ENCODE results near the gene RNF157. TPM values are rescaled to one million over a fixed set of nuclear protein-coding genes. Genes with fewer than 3 reads are reported as not detected.

The RNF157 gene
- total RNA-seq, 4 donors from 2014 or later = 50.5 to 142 (median 85.3) TPM

- TF ChIP-seq POLR2A (IDR thresholded peaks at IDR 0.05) = no peak
- TF ChIP-seq, protein P1, sequence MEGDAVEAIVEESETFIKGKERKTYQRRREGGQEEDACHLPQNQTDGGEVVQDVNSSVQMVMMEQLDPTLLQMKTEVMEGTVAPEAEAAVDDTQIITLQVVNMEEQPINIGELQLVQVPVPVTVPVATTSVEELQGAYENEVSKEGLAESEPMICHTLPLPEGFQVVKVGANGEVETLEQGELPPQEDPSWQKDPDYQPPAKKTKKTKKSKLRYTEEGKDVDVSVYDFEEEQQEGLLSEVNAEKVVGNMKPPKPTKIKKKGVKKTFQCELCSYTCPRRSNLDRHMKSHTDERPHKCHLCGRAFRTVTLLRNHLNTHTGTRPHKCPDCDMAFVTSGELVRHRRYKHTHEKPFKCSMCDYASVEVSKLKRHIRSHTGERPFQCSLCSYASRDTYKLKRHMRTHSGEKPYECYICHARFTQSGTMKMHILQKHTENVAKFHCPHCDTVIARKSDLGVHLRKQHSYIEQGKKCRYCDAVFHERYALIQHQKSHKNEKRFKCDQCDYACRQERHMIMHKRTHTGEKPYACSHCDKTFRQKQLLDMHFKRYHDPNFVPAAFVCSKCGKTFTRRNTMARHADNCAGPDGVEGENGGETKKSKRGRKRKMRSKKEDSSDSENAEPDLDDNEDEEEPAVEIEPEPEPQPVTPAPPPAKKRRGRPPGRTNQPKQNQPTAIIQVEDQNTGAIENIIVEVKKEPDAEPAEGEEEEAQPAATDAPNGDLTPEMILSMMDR (IDR thresholded peaks at IDR 0.05 in 4 of 5, conservative IDR thresholded peaks at IDR 0.05 in 1 of 5) = no peak
- intact Hi-C loops (cut with DNase I; ENCODE audit: low total_unique reads) = no loop called here
Measured at GRCh38 chr17:76130473-76130872, 109.8 kb downstream of the RNF157 start.

GRCh38 chr17:76125922-76126321, 114.4 kb downstream of the RNF157 start:
- in situ Hi-C loops (cut with MboI; ENCODE audit: low sequenced_read_pairs in 4 of 4) = loop anchor here in 3 of 4 donors (5.0 to 10.0 kb wide), 3 partner anchors 166 to 171 kb away; no protein-coding TSS in a partner anchor
- intact Hi-C loops (cut with DNase I; ENCODE audit: low total_unique reads) = loop anchor here (10.0 kb wide), 1 partner anchor 279 kb away; no protein-coding TSS in a partner anchor

More at GRCh38 chr17:76130473-76130872, 109.8 kb downstream of the RNF157 start:
- in situ Hi-C loops (cut with MboI; ENCODE audit: low sequenced_read_pairs in 4 of 4) = no loop called here
- Histone ChIP-seq H3K27ac (no peak overlapping the region), H3K4me1 (no peaks in the 10 kb centered on the region), H3K4me3 (no peak overlapping the region), H3K9me3 (no peaks in the 10 kb centered on the region), H3K36me3 (no peaks in the 10 kb centered on the region), H3K27me3 (peaks cover 27 to 45% (median 30%) of the 10 kb centered on the region in 3 donors)
- DNase-seq = no peak
- ATAC-seq = no peak

DNA sequence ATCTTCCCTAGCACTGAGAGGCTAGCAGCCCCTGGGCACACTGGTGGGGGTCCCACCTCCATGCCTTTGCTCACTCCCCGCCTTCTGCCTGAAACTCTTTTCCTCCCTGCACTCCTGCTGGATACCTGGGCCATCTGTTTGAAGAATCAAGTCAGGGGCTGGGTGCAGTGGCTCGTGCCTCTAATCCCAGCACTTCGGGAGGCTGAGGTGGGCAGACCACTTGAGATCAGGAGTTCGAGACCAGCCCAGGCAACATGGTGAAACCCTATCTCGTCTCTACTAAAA, 115.0 kb downstream of the RNF157 start:
- in situ Hi-C loops (cut with MboI; ENCODE audit: low sequenced_read_pairs in 4 of 4) = loop anchor here in 3 of 4 donors (5.0 to 10.0 kb wide), 3 partner anchors 167 to 172 kb away; no protein-coding TSS in a partner anchor
- Histone ChIP-seq H3K4me3 (no peak overlapping the region), H3K27ac (no peak overlapping the region), H3K4me1 (peaks cover 3% of the 10 kb centered on the region in 2 donors), H3K36me3 (no peaks in the 10 kb centered on the region), H3K27me3 (no peaks in the 10 kb centered on the region), H3K9me3 (no peaks in the 10 kb centered on the region)
- TF ChIP-seq POLR2A (IDR thresholded peaks at IDR 0.05) = no peak
- TF ChIP-seq, protein P1 (IDR thresholded peaks at IDR 0.05 in 4 of 5, conservative IDR thresholded peaks at IDR 0.05 in 1 of 5) = no peak
- intact Hi-C loops (cut with DNase I; ENCODE audit: low total_unique reads) = loop anchor here (10.0 kb wide), 1 partner anchor 279 kb away; no protein-coding TSS in a partner anchor
- ATAC-seq (no peak), DNase-seq (no peak)

More at GRCh38 chr17:76125922-76126321, 114.4 kb downstream of the RNF157 start:
- Histone ChIP-seq H3K36me3 (no peaks in the 10 kb centered on the region), H3K27ac (no peak overlapping the region), H3K4me3 (no peak overlapping the region), H3K9me3 (no peaks in the 10 kb centered on the region), H3K27me3 (peaks cover 0 to 4% (median 3%) of the 10 kb centered on the region in 3 donors), H3K4me1 (peaks cover 3% of the 10 kb centered on the region in 2 donors)
- no peak for DNase-seq
- TF ChIP-seq, protein P1 (IDR thresholded peaks at IDR 0.05 in 4 of 5, conservative IDR thresholded peaks at IDR 0.05 in 1 of 5) = no peak
- TF ChIP-seq POLR2A (IDR thresholded peaks at IDR 0.05) = no peak
- ATAC-seq = no peak

DNA sequence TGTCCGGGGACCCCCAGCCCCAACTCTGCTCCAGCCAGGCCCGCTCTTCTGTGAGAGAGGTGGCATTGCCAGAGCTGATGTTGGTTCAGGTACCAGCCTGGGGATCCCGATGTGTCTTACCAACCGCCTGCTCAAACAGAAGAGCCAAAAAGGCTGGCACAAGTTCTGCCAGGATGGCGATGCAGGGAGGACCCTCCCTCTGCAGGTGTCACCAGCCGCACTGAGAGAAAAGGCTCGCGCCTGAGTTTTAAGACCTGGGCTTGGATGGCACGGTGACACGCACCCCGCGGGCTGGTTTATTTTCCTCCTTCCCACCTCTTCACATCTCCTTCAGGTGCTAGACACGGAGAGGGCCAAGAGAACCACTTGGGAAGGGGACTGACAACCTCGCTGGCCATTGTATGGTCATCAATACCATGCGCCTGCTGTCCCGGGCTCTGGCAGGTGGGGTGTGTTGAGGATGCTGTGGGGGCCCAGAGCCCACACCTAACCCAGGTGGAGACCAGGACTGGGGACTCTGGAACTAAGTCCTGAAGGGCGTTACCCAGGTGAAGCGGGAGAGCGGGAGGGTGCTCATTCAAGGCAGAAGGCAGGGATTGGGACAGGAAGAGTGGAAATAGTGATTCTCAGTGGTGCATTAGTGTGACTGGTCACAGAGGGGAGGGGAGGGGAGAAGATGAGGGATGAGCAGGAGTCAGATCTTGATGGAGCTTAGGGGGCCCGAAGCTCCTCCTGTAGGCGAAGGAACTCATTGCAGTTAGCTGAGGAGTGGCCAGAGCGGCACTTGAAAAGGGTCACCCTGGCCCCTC, 115.5 kb downstream of the RNF157 start:
- no peak for ATAC-seq
- intact Hi-C loops (cut with DNase I; ENCODE audit: low total_unique reads) = loop anchor here (10.0 kb wide), 1 partner anchor 280 kb away; no protein-coding TSS in a partner anchor

More for the DNA sequence above, 115.5 kb downstream of the RNF157 start:
- no peak for DNase-seq
- Histone ChIP-seq H3K4me1 (peaks cover 3% of the 10 kb centered on the region in 2 donors), H3K27ac (no peak overlapping the region), H3K9me3 (no peaks in the 10 kb centered on the region), H3K36me3 (no peaks in the 10 kb centered on the region), H3K4me3 (no peak overlapping the region), H3K27me3 (no peaks in the 10 kb centered on the region)
- TF ChIP-seq, protein P1 (IDR thresholded peaks at IDR 0.05 in 4 of 5, conservative IDR thresholded peaks at IDR 0.05 in 1 of 5) = no peak
- no peak for TF ChIP-seq POLR2A (IDR thresholded peaks at IDR 0.05)
- in situ Hi-C loops (cut with MboI; ENCODE audit: low sequenced_read_pairs in 4 of 4) = loop anchor here (5.0 to 10.0 kb wide), 3 partner anchors 168 to 173 kb away; no protein-coding TSS in a partner anchor

All from gastrocnemius medialis (tissue), 4 donors.